GM19397 (cell line): ENCODE measurements around the gene SF3B5.
"Not testable (repeated sequence)": the region's sequence is repeated elsewhere in the genome, so short reads cannot be mapped to it uniquely, and the experiment has no call there.

Experiments
- ATAC-seq: cut with Tn5 transposase; IDR thresholded peaks from one replicate; pipeline ENCODE4 v1.9.1; 2021; ENCODE audit warnings: mild to moderate bottlenecking, moderate library complexity; ENCODE audit not compliant: unreplicated experiment

The SF3B5 gene

DNA sequence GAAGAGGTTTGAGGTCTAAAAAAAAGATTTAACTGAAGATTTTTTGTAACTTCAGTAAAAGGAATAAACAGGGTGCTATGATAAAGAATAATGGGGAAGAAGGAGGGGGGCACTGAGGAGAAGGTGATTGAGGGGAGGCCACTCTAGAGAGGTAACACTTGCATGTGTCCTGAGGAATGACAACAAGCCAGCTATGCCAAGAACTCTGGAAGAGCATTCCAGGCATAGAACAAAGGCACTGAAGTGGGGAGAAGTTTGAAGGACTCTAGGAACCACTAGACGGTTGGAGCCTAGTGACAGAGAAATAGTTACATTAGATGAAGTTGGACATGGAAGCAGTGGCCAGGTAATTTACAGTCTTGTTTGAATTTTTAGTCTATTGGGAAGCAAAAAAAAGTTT is 10.8 kb upstream of the SF3B5 start:
- no peak for ATAC-seq

DNA sequence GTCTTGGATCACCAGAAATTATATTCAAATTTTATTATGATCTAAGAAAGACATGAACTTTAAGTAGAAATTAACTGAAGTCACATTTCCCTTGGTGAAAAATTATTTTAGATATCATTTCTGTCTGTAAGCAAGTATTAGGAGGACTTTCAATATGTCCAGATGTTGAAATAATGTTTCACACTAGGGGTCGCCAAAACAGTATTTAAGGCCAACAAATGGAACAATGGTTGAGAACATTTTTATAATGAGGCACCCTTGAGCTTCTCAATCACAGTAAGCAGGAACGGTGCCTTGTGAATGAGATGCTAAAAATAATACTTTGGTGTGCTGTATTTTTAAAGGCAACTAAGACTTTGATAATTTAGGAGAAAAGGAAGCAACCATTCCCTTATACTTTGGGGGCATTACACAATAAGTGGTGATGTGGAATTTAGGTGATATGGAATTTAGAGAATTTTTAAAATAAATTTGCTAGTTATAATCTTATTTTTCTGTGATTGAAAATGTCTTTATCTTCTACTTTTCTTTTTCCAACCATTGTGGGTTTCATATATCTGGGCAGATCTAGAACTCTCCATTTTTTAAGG is 9.6 kb upstream of the SF3B5 start:
- ATAC-seq: no peak

DNA sequence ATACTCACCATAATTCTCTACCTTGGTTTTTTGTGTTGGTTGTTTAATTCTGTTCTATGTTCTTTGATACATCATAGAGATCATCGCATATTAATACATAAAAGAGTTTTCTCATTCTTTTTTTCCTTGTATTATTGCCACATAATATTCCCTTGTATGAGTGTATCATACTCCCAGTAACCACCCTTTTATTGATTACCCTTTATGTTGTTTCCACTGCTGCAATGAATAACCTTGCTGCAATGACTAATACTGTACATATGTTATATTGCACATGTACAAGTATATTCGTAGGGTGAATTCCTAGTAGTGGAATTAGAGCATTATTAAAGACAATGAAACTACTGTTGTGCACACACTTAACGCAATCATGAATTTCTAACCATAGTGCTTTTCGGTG is 9.1 kb upstream of the SF3B5 start:
- no peak for ATAC-seq

DNA sequence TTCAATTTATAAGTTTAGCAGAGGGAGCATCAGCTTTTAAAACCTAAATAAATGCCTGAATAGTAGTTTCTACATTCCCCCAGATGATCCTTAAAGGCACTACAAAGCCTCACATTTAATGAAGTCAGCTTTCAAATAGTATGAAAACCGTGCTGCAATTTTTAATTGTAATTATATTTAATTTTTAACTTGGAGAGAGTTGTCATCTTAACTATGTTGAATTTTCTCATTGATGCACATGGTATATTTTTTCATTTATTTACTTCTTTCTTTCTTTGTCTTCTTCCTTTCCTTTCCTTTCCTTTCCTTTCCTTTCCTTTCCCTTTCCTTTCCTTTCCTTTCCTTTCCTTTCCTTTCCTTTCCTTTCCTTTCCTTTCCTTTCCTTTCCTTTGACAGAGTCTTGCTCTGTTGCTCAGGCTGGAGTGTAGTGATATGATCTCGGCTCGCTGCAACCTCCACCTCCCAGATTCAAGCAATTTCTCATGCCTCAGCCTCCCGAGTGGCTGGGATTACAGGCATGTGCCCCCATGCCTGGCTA is 7.7 kb upstream of the SF3B5 start:
- ATAC-seq: no peak

DNA sequence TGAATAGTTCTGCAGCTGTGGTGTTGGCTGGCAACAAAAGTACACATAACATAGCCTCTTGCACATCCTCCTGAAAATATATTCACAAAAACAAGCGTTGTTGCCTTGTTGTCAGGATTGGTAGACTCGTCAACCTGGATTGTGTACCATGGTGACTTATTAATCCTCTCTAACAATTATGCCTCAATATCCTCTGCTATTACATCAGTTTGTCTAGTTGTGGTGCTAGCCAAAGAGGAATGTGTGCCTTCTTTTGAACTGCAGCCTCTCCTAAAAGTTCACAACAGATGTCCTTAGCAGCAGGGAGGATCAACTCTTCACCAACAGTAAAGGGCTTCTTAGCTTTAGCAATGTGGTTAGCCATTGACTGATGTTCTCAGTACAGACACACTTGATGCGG is 3.6 kb upstream of the SF3B5 start:
- ATAC-seq: no peak

DNA sequence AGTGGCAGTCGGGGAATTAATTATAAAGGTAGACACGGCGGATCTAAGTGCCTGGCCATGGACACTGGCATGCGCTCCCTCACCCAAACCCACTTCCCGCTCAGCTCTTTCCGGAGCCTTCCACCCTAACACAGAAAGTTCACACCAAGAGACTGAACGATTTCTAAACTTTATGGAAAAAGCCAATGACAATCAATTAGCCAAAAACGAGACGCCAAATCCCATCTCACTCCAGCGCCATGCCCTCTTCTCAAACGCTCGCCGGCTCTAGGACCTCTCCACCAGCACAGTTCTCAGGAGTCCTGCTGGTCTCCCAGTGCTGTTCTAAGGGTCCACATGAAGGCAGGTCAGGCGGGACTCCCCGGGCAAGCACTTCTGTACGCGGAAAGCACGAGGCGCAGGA is 641 bp downstream of the SF3B5 start:
- peak; percentile 1 for ATAC-seq

DNA sequence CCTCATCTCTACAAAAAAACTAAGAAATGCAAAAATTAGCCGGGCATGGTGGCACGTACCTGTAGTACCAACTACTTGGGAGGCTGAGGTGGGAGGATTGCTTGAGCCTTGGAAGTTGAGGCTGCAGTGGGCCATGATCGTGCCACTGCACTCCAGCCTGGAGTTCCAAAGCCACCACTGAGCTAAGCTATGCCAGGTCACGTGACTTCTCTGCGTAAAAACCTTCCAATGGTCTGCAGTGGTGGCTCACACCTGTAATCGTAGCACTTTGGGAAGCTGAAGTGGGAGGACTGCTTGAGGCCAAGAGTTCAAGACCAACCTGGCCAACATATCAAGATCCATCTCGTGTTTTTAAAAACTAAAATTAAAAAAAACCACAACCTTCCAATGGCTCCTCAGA is 1.7 kb downstream of the SF3B5 start:
- ATAC-seq: no peak

DNA sequence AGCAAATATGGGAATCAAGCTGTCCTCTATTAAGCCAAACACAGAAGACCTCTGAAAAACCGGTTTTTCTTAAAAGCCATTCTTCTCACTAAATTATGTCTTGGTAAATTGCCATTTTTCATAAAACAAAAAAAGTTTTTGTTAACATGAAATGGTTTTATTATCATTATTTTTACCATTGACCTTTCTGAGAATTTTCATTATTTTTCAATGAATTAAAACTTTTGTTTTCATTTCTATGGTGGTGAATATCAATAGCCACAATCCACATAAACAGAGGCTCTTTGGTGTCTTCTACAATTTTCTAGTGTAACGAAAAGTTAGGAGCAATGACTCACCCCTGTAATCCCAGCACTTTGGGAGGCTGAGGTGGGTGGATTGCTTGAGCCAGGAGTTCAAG is 2.1 kb downstream of the SF3B5 start:
- no peak for ATAC-seq

DNA sequence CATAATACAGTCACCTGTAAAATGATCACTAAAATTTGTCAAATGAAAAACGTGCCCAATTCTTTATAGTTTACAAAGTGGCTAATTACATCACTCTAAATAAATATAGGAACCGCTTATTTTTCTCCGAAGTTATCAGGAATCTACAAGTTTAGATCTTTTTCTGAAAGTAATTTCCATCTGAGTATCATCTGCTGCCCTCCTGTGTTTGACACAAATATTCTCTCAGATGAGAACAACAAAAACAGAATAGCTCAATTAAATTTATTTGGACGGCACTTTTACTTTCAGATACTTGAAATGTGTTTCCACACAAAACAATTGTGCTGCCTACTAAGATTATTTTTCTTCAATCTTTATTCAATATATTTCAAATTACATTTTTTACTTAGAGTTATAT is 5.0 kb downstream of the SF3B5 start:
- ATAC-seq: no peak

DNA sequence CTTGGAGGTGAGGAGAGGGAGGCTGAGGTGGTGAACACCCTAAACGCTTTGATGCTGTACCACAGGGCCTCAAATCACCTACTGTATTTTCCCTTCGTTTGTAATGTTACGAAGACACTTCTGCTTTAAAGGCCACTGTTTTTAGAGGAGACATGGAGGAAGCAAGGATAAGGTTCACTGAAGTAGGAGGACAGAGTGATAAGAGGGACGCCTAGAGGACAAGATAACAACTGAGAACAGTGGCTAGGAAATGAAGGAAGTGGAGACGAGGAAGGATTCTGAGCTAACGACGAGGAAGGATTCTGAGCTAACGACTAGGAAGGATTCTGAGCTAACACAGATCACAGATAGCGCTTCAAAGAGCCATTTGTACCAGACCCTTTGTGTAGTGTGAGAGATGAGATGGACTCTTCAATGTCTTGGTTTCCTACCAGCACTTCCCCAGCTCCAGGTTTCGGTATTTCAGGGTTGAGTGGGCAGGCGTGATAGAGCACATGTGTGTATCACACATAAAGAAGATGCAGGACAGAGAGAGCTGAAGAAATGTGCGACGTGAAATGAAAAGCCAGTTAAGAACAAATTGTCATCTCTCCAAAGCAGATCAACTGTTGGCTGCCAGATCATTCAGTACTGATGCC is 7.5 kb downstream of the SF3B5 start:
- no peak for ATAC-seq

DNA sequence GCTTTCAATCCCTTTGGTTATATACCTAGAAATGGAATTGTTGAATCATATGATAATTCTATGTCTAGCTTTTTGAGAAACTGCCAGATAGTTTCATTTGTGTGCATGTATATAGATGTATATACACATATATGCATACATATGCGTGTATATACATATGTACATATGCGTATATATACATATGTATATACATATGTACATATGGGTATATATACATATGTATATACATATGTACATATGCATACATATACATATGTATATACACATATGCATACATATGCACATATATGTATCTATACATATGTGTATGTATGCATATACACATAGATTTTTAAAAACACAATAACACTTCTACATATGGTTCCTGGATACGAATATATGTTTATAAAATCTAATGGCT is 8.4 kb downstream of the SF3B5 start:
- no peak for ATAC-seq

DNA sequence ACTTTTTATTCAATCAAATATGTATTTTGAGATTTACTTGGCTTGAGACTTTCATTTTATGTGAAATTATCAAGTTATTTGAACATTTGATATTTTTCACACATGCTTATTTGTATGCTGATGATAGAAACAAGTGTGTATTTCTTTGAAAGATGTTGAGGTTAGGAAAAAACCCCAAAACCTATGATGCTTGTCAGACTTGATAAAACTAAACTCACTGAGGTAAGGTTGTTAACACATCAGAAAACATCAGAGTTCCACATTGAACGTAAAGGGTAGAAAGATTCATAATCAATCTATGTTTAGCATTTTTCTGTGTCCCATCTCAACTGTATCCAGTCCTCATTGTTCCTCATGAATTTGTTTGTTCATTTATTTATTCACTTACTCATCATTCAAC is 12.2 kb downstream of the SF3B5 start:
- no peak for ATAC-seq

DNA sequence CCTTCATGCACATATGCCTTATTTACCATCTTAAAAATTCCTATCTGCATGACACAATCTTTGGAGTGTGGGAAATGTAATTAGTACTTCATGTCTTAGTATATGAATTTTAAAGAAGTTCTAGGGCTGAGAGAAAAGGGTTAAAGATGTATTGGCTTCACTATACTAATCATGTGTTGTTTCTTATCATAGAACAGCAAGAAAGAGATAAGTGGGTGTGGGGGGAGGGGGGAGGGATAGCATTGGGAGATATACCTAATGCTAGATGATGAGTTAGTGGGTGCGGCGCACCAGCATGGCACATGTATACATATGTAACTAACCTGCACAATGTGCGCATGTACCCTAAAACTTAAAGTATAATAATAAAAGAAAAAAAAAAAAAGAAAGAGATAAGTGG is 13.0 kb downstream of the SF3B5 start:
- ATAC-seq: not testable (repeated sequence)

DNA sequence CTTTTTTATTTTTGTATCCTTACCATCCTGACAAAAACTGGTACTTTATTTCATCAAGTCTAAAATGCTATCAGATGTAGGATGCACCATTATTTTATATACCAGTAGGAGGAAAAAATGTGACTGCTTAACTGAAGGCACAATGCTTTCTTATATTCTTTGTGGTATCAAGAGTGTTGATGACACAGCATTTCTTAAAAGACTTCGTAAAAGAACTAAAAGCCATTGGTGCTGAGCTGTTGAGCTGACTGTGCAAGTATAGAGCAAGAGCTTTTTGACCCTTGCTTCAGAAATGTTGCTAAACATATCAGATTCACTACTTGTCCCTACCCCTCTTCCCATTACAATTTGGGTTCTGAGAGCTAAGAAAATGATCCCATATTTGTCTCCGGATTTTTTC is 17.5 kb downstream of the SF3B5 start:
- ATAC-seq: no peak

DNA sequence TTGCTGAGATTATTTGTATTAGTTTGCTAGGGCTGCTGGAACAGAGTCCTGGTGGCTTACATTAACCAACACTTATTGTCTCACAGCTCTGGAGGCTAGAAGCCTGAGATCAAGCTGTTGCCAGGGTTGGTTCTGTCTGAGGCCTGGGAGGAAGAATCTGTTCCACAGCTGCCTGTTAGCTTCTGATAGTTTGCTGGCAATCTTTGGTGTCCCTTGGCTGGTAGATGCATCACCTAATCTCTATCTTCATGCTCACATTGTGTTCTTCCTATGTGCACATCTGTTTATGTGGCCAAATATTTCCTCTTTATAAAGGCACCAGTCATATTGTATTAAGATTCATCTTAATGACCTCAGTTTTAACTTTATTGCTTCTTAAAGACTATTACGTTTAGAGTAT is 19.5 kb downstream of the SF3B5 start:
- ATAC-seq: no peak

DNA sequence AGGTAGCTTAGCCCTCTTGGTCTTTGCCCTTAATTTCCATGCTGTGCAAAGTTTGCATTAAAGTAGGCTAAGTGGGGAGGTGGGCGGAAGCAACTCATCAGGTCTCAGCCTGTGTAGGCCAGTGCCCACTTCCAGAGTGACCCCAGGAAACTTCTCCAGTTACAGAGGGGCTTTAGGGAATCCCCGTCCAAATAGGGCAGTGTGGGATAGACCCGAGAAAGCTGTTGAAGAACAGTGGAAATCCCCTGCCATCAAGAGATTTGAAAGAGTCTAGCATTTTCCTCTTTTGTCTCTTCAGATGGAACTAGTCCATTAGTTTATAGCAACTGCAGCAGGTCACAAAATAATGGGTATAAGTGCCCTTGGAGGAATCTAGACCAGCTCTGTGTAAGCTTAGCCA is 20.2 kb downstream of the SF3B5 start:
- ATAC-seq: no peak

DNA sequence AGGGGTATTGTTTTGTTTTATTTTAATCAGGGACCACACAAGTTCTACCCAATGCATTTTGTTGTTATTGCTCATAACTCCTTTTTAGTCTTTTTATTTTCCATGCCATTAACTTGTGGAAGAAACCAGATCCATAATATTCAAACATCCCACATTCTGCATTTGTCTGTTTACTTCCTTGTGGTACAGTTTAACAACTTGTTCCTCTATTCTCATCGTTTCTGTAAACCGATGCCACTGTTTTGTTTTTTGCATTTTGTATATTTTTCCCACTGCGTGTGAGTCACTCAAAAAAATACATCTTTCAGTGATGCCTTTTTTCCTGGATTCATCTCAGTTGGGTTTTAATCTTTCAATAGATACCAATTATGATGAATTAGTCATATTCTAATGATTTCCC is 22.3 kb downstream of the SF3B5 start:
- no peak for ATAC-seq

DNA sequence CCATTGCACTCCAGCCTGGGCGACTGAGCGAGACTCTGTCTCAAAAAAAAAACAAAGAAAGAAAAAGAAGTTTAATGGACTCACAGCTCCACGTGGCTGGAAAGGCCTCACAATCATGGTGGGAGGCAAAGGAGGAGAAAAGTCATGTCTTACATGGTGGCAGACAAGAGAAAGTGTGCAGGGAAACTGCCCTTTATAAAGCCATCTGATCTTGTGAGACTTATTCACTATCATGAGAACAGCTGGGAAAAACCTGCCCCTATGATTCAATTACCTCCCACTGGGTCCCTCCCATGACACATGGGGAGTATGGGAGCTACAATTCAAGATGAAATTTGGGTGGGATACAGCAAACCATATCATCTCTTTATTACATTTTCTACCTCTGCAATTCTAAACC is 25.9 kb downstream of the SF3B5 start:
- ATAC-seq: no peak

DNA sequence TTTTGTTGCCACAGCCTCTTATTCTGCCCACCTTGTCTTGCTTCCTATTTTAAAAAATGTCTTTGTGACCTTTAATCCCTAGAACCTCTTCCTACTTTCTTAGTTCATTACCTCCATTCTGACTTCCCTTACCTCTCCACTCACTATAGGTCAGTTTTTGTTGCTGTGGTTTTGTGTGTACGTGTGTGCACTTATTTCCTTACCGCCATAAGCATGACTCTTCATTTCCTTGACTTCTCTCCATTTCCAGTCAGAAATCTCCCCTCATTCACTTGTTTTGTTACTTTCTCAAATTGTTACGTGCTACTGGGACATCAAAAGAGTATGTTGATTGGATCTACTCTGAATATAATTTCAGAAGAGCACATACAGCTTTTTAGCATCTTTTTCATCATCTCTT is 26.6 kb downstream of the SF3B5 start:
- ATAC-seq: no peak

DNA sequence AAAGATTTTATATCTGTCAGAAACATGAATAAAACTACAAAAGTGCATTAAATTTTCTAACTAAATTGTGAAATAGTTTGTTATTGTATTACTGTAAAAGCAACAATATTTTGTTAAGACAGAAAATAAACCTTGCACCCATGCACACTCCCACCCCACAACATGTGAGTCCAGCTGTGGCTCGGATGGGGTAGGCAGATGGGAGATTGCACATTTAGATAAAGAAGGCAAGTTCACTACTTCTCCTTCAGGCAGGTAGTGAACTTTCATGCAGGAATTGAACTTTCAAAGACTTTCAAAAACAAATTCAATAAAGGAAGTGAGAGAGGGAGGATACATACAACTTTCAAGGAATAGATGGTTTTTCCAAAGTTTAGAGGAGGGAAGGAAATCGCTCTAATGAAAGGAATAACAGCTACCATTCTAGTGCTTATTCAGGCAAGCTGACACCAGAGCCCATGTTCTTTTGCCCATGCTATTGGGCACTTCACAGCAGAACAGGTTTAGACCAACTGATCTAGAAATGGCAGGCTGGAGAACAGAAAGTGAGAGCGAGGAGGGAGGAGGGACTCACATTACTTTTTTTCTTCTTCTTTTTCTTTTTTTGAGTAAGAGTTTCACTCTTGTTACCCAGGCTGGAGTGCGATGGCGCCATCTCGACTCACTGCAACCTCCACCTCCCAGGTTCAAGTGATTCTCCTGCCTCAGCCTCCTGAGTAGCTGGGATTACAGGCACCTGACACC is 28.5 kb downstream of the SF3B5 start:
- peak; percentile 20 for ATAC-seq

DNA sequence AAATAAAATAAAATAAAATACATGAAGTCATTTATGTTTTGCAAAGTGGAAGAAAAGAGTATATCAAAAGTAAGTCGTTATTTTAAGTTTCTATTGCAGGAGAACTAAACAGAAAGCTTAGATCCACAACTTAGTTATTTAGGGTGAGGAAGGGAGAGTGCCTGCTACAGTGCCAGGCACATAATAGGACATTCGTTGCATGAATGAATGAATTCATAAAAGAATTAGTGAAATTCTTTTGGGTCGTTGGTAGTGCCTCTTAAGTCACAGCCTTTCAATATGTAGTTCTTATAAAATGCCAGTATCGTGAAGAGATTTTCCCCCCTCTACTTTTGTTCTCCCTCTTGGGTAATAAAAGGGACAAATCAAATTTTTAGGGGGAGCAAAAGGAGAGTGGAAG is 29.1 kb downstream of the SF3B5 start:
- no peak for ATAC-seq

DNA sequence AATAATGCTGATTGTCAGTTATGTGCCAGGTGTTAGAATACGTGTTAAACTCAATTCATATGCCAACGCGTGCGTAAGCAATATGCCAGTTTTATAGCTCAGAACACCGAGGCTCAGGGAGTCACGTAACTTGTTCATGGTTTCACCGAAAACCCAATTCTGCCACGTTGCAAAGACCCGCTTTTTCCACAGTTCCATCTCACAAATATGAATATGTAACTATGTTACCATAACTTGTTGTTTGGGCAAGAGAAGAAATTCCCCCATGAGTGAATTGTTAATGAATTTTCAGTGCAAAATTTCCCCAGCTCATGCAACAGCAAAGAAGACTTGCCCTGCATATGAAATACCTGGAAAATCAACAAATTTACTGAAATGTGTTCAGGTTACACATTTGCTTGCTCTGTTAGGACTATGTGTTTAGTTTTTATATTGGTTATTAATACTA is 30.1 kb downstream of the SF3B5 start:
- ATAC-seq: no peak
